GM19468 (cell line): ENCODE measurements around the gene PTK6.

Source experiments
- ATAC-seq: cut with Tn5 transposase; IDR thresholded peaks from one replicate; pipeline ENCODE4 v1.9.1; 2021; ENCODE audit warnings: mild to moderate bottlenecking, moderate library complexity, moderate number of reproducible peaks; ENCODE audit not compliant: unreplicated experiment; ENCODE audit errors: extremely low read depth

The PTK6 gene

DNA sequence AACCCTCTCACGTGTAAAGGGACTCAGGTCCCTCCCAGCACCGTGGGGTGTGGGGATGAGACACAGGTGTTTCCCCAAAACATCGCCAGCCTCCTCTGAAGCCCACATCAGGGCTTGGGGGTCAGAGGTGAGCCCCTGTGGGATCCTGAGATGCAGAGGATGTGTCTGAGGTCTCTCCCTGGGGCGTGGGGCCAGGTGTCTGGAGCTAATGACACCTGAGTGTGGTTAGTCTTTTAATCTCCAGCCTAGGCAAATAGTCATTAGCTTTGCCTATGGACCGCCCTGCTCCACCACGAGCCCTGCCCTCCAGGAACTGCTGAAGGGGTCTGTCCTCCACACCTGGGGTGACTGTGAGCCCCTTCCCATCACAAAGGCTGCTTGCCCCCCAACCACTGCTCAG lies 8.6 kb upstream of the PTK6 start:
- ATAC-seq = no peak

DNA sequence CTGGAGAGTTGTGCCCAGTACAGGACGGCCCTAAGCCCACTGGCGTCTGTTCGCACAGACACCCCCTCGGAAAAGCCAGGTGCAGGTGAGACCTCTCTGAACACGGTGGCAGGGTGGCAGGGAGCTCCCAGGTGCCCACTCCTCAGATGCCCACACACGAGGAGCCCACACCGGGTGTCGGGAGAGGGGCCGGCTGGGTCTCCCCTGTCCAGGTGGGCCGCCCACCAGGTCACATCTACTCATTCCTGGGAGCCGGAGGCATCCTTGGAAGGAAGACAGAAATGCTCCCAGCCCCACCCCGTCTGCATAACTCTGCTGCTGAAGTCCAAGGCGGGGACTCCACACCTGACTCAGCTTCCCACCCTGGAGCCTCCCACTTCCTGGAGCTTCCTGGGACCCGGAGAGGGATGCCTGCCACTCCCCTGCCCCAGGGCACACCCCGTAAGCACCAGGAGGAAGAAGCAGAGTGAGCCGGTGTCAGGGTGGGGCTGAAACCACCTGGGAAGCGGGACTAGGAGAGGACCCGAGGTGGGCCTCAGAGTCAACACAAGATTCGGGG lies 7.9 kb upstream of the PTK6 start:
- ATAC-seq = no peak

DNA sequence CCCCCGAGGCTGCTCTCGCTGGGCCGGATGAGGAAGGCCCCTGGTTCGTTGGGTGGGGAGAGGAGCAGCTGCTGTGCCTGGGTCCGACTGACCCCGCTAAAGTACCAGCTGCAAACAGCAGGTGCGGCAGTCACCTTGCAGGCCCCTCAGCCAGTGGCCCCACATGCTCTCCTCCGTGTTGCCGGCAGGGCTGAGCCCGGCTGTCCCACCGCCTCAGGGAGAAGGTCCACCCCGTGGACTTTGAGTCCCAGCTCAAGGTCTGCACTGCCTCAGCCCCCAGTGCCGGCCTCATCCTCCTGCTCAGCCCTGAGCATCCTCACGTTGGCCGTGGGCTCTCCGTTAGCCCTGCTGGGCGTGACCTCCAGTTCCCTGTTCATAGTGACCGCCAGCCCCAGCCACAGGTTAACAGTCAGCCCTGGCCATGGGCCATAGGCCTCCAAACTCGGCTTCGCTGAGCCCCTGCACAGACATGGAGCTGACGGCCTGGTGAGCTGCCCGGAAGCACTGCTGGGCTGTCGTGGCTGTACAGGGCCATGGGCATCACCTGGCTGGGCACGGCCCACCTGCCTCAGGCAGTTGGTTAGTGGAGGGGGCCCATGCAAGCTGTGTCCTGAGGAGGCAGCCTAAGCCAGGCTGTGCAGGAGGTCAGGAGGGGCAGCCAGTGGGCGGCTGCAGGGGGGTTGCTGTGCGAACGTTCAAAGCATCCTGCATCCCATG lies 7.2 kb upstream of the PTK6 start:
- no peak for ATAC-seq

GRCh38 chr20:63543733-63544132 lies 6.6 kb upstream of the PTK6 start:
- no peak for ATAC-seq

DNA sequence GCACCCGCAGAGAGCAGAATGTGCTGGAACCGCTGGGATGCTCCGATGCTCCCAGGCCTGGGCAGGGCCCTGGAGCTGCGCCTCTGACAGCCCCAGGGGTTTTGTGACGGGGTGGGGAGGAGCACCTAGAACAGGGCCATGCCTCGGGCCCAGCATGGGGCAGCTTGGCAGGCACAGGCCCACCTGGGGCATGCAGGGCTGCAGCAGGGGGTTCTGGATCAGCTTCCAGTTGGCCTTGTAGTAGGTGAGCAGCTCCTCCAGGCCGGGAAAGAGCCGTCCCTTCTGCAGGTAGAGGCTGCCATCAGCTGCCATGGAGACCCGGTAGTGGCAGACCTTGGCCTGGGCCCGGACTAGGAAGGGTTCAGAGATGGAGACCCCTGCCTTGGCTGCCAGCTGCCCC lies 6.0 kb upstream of the PTK6 start:
- no peak for ATAC-seq

DNA sequence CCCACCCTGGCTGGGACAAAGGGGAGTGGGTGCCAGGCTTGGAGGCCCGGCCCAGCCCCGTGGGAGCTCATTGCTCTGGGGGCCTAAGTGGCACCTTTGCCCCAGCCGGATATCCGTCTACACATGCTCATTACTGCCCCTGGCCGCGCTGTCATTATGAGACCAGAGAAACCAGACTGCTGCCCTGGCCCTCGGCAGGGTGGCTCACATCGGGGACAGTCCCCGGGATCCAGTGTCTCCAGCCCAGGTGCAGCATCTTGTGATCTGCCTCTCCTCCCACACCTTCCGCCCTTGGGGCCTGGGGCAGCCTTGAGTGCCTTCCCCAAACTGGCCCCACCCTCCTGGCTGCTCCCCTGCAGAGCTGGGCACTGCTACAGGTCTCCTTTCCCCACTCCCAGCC lies 5.5 kb upstream of the PTK6 start:
- ATAC-seq = no peak

DNA sequence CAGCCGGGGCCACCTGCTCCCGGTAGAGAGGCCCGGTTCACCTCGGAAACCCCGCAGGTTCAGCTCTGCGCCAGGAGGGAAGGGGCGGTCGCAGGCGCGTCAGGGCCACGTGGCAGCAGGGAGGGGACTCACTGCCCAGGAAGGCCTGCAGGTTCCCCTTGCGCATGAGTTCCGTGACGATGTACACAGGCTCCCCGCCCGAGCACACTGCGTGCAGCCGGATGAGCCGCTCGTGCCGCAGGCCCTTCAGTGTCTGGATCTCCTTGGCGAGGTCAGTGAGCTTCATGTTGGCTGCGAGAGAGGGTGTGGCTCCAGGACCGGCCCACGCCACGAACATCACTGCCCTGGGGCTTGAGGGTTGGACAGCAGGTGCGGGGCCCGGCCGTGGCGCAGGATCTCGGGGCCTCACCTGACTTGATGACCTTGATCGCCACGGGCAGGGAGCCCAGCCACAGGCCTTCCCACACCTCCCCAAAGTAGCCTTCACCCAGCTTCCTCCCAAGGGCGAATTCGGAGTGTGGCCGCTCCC lies 4.9 kb upstream of the PTK6 start:
- ATAC-seq = no peak

DNA sequence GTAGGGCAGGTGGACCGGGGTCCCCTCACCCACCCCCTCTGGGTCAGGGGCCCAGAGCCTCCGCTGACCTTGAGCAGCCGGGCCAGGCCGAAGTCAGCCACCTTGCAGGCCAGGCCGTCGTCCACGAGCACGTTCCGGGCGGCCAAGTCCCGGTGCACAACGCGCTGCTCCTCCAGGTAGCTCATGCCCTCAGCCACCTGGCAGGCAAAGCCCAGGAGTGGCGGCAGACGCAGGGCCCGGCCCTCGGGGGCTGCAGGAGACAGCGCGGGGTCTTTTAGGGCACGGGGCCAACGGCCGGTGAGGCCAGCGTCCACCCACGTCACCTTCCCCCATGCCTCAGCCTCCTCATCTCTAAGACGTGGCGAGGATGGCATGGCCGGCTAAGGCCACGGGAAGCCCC lies 4.2 kb upstream of the PTK6 start:
- ATAC-seq = no peak

GRCh38 chr20:63540417-63541186 lies 3.4 kb upstream of the PTK6 start:
- ATAC-seq = no peak

DNA sequence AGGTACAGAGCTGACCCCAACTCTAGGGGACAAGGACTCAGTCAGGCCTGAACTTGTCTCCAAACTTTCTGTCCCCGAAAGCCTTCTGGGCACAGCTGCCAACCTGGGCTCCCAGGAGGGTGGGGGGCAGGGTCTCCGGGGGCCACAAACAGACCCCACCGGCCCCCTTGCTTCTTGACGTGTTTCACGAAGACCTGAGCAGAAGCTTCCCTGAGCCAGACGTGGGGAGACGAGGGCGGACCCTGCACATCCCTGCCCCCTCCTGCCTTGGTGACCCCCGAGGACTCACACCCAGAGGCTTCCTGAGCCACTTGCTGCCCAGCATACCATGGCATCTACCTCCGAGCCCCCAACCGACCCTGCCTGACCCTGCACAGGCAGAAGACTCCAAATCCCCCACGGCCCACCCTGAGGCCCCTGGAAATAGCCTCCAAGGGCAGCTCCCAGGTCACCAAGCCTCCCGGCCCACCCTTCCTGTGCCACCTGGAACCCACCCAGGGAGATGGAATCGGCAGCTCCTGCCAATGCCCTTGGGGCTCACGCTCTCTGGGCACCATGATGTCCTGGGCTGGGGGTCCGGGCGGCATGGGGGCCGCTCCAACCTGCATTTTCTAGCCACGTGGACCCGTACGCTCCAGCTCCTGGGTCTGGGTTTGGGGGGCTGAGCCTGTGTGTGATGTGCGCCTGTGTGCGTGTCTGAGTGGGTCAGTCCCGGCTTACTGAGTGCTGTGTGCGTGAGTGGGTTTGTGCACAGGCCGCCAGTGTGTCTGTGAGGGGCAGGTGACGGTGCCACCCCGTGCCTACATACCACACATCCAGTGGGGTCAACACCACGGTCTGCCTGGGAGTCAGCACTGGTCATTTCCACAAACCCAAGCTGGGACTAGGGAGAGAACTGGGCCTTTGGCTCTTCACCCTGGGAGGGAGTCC lies 2.5 kb upstream of the PTK6 start:
- ATAC-seq = no peak

DNA sequence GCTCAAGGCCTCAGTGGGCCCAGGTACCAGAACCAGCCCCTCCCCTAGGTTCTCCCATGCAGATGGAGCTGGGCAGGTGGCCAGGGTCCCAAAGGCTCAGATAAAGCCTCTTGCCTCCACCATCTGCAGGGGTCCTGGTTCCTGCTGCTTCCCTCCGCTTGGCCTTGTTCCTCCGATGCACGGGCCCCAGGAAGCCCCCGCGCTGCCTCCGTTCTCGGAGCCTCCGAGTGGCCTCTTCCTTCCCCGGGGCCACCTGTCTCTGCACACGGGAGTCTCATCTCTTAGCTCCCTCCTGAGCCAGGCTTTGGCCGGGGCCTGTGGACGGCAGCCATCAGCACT lies 1.9 kb upstream of the PTK6 start:
- no peak for ATAC-seq

DNA sequence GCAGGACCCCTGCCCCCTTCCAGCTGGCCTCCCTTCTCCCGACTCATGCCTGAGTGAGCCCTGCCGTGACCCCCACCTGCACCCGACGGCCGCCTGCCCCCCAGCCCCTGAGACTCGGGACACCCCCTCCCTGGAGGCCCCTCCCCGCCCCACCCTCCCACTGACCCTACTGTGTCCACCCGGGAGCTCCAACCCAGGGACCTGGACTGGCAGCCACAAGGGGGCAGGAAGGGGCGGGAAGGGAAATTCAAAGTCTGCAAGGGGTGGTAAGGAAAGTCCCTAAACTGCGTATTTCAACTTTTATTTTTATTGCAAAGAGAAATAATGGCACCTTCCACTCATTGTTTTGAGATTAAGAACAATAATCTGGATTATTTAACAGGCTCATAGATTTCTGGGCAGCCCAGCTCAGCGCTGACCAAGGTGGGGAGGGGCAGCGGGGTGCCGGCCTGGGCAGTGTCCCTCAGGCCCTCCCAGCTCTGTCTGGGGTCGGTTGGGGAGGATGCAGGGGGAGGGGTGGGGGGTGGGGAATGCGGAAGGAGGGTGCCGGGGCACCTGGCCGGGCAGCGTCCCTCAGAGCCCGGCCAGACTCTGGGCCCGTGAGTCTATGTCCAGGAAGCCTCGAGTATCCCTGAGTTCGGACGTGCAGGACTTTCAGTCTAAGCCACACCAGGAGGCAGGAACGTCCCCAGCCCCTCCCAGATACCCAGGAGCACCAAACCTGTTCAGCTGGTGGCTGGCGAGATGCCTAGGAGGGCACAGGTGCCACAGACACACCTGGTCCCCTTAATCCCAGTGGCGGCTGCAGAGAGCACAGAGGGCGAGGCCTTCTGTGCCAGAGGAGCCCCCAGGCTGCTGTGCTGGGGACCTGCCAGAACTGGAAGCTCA lies 1.3 kb upstream of the PTK6 start:
- no peak for ATAC-seq

- ATAC-seq = peak; percentile 77
These were observed 488 bp upstream of the PTK6 start for GRCh38 chr20:63537525-63538203.

DNA sequence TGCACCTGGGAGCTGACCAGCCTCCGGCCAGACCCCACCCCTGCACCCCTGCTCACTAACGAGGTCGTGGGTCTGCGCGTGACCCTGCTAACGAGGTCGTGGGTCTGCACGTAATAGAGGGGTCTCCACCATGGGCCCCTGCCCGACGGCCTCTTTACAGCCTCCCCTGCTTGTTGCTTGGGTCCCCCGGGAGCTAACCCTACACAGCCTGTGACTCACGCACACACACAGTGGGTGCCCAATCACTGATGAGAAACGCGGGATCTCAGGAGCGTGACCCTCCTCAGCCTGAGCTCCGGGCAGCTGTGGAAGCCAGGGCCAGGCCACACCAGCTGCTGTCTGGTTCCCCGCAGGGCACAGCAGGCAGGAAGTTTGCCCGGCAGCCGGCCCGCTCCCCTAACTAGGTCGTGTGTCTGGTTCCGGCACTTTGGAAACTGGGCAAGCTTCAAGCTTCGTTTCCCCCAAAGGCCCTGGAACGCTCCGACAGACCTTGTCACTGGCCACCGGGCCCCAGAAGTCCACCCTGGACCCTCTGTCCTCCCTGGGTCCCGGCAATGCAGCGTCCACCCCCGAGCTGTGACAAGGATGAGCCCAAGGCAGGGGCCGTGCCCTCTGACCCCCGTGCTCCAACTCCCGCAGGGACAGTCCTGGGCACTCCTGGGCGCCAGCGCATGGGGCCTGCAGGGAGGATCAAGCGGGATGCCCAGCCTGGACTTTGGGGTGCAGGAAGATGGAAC lies 767 bp downstream of the PTK6 start:
- ATAC-seq = no peak

DNA sequence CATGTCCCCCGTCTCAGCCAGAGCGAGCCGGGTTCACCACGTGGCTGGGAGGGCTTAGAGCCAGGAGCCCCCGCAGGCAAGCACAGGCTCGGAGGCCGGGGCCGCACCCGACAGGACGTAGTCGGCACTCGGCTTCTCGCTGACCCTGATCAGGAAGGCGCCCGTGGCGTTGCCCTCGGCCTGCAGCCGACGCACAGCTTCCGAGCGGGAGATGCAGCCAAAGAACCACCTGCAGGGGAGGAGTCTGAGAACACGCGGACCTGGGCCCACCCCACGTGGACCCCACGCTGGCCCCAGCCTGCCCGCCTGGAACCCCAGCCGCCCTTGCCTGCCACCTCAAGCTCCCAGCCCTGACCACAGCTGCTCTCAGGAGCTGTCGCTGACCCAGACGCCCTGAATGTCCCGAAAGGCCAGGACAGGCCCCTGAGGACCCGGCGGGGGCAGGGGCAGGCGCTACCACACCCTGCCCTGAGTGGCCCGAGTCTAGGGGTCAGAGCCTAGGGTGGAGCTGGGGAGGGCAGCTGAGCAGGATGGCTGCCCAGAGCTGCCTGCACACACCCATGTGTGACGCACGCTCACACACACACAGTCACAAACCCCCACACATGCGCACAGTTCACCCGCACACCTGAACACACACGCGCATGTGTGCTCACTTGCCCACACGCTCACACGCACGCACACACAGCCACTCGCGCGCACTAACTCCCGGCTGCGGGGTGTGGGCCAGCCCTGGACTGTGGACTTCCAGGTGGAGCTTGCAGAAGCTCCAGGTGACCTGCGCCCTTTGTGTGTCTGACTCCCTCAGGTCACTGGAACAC lies 2.1 kb downstream of the PTK6 start:
- ATAC-seq = no peak

DNA sequence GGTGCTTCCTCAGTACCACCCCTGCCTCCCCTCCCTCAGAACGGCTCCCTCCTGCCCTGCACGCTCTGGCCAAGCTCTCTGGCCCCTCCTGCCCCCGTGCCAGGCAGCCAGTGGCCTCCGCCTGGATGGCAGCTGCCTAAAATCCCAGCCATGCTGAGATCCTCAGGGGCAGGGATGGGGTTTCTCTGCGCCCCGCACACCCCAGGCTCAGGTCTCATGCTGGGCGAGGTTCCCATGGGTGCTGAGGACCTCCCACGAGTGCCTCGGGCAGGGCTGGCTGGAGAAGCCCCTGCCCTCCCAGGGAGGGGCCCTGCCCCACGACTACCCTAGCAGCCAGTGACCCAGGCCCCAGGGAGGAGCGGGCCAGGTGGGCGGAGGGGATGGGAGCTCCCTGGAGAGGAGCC lies 2.7 kb downstream of the PTK6 start:
- no peak for ATAC-seq

- ATAC-seq = no peak
These were observed 3.2 kb downstream of the PTK6 start for GRCh38 chr20:63533871-63534393.
